IMR-90 (cell line): ENCODE results near the gene APPL2.

ENCODE experiments used
- BHLHE40 ChIP-seq: fragments of 150-350 bp; IDR thresholded peaks from 2 replicates; pipeline ENCODE4 v1.6.1; 2016; ENCODE audit warnings: mild to moderate bottlenecking, low read depth, low read length
- CTCF ChIP-seq: conservative IDR thresholded peaks from 2 replicates; pipeline ENCODE4 v1.5.1; 2012; ENCODE audit warnings: mild to moderate bottlenecking, low read depth, low read length, improper control_type of control experiment
- MAFK ChIP-seq: IDR thresholded peaks from 2 replicates; pipeline ENCODE4 v1.6.1; 2012; ENCODE audit warnings: low read depth, low read length, improper control_type of control experiment
- MXI1 ChIP-seq: IDR thresholded peaks from 2 replicates; pipeline ENCODE4 v1.6.1; 2012; ENCODE audit warnings: low read depth, mild to moderate bottlenecking, low read length, moderate library complexity, borderline replicate concordance

DNA sequence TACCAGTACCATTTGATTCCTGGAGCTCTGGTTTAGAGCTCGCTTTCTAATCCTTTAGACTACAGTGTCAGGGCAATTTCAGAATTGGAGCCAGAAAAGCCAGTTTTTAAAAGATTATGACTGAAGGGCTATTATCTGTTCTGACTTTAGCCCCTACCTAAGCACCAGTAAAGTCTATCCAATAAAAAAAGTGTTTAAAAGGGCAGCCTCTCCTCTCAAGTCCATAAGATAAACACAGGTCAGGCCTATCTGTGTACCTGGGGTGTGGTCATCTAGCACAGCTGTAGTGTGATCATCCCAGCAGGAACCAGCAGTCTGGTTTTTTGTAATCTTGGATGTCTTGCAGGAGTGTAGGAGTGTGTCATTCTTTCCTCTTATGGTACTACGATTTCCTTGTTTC is 6.6 kb downstream of the APPL2 start:
- TF ChIP-seq MXI1 (no peak), MAFK (no peak), CTCF (no peak), BHLHE40 (no peak)
